ENCODE measurements around the gene GJC3. TPM values are rescaled to one million over a fixed set of nuclear protein-coding genes. Genes with fewer than 3 reads are reported as not detected.
"Not testable (repeated sequence)": the region's sequence is repeated elsewhere in the genome, so short reads cannot be mapped to it uniquely, and the experiment has no call there.

Gene GJC3
- total RNA-seq, 4 donors from 2014 or later, result 1.9 to 2.9 (median 2.5) TPM

DNA sequence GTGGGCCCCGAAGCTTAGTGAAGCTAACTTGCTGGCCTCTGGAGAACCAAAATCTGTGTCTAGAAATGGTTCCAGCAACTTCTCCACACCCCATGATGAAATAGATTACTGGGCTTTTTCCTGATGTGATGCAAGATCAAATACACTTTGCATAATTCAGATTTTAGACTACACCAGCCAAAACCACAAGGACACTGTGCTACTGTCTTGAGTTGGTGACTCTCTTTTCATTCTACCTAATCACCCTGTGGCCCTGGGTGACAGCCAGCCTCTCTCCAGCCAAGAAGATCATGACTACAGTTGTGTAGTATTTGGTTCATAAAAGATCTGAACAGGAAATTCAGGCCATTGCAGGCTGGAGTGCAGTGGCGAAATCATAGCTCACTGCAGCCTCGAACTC lies 24.2 kb upstream of the GJC3 start:
- Histone ChIP-seq H3K4me3 (no peak overlapping the region), H3K27ac (peak overlapping the region; percentile 71), H3K27me3 (peaks cover 3% of the 10 kb centered on the region), H3K9me3 (no peaks in the 10 kb centered on the region), H3K4me1 (peaks cover 4% of the 10 kb centered on the region), H3K36me3 (no peaks in the 10 kb centered on the region)
- no peak for TF ChIP-seq POLR2A (IDR thresholded peaks at IDR 0.05)
- peak in 2 of 3 donors; percentile 54 to 91 for TF ChIP-seq POLR2AphosphoS5 (IDR thresholded peaks at IDR 0.05)
- DNase-seq (ENCODE audit: low spot score in 2 of 2), result peak in 1 of 2 donors; percentile 83
- WGBS, result 70% methylated on average over 3 of the region's 3 CpGs

GRCh38 chr7:99952649-99953048 lies 23.2 kb upstream of the GJC3 start:
- not testable (repeated sequence) for DNase-seq (ENCODE audit: low spot score in 2 of 2); H3K27me3 ChIP-seq; H3K36me3 ChIP-seq; H3K4me3 ChIP-seq; H3K9me3 ChIP-seq; H3K27ac ChIP-seq; H3K4me1 ChIP-seq
- 81% methylated on average over 4 of the region's 4 CpGs for WGBS

DNA sequence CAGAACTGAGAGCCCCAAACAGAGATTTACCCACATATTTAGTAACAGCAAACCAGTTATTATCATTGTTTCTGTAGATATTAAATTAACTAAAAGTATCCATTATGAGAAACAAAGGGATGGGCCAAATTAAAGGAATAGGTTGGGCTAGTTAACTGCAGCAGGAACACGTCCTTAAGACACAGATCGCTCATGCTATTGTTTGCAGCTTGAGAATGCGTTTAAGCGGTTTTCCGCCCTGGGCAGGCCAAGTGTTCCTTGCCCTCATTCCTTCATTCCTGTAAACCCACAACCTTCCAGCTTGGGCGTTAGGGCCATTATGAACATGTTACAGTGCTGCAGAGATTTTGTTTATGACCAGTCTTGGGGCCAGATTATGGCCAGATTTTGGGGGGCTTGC lies 21.4 kb upstream of the GJC3 start:
- H3K27ac ChIP-seq; H3K36me3 ChIP-seq; H3K4me1 ChIP-seq; H3K9me3 ChIP-seq; DNase-seq (ENCODE audit: low spot score in 2 of 2); H3K4me3 ChIP-seq; H3K27me3 ChIP-seq: not testable (repeated sequence)
- 87% methylated on average over 6 of the region's 6 CpGs for WGBS

DNA sequence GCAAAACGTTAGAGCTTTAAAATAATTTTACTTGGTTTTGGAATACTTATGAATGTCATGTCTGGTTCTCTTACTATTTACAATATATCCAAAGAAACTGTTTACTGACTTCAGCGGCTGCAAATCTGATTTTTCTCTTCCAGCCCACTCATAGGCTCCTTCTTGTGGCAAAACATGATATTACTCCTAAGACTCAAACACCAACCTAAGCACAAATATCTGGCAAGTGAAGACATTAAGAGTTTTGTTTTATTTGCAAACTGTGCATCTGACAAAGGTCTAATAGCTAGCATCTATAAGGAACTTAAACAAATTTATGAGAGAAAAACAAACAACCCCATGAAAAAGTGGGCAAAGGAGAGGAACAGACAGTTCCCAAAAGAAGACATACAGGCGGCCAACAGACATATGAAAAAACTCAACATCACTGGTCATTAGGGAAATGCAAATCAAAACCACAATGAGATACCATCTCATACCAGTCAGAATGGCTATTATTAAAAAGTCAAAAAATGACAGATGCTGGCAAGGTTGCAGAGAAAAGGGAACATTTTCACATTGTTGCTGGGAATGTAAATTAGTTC lies 20.3 kb upstream of the GJC3 start:
- 51% methylated on average over 3 of the region's 3 CpGs for WGBS
- Histone ChIP-seq H3K27ac (no peak overlapping the region), H3K27me3 (no peaks in the 10 kb centered on the region), H3K9me3 (no peaks in the 10 kb centered on the region), H3K4me1 (peaks cover 6% of the 10 kb centered on the region), H3K4me3 (no peak overlapping the region), H3K36me3 (no peaks in the 10 kb centered on the region)
- DNase-seq (ENCODE audit: low spot score in 2 of 2), result no peak
- TF ChIP-seq EP300 (IDR thresholded peaks at IDR 0.05) (no peak), POLR2AphosphoS5 (IDR thresholded peaks at IDR 0.05) (no peak), POLR2A (IDR thresholded peaks at IDR 0.05) (no peak)
- TF ChIP-seq, protein P1, sequence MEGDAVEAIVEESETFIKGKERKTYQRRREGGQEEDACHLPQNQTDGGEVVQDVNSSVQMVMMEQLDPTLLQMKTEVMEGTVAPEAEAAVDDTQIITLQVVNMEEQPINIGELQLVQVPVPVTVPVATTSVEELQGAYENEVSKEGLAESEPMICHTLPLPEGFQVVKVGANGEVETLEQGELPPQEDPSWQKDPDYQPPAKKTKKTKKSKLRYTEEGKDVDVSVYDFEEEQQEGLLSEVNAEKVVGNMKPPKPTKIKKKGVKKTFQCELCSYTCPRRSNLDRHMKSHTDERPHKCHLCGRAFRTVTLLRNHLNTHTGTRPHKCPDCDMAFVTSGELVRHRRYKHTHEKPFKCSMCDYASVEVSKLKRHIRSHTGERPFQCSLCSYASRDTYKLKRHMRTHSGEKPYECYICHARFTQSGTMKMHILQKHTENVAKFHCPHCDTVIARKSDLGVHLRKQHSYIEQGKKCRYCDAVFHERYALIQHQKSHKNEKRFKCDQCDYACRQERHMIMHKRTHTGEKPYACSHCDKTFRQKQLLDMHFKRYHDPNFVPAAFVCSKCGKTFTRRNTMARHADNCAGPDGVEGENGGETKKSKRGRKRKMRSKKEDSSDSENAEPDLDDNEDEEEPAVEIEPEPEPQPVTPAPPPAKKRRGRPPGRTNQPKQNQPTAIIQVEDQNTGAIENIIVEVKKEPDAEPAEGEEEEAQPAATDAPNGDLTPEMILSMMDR (IDR thresholded peaks at IDR 0.05), result no peak

DNA sequence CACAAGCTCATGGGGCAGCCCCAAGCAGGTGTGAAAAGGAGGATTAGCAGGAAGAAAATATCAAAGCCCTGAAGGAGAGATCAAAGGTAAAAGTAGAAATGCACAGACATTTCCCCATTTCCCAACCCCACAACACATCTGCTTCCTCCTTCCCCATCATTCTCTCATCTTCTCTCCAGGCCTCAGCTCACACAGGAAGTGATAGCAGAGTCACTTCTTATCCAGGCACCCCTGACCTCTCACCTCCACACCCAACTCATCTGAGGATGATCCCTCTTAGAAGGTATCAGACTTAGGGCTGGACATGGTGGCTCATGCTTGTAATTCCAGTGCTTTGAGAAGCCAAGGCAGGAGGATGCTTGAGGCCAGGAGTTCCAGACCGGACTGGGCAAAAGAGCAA lies 18.2 kb upstream of the GJC3 start:
- 87% methylated on average over 1 of the region's 1 CpG for WGBS
- no peaks in the 10 kb centered on the region for H3K9me3 ChIP-seq
- H3K36me3 ChIP-seq, result no peaks in the 10 kb centered on the region
- H3K4me1 ChIP-seq, result peaks cover 8% of the 10 kb centered on the region
- H3K27ac ChIP-seq, result no peak overlapping the region
- H3K4me3 ChIP-seq, result no peak overlapping the region
- no peak for DNase-seq (ENCODE audit: low spot score in 2 of 2)
- peaks cover 4% of the 10 kb centered on the region for H3K27me3 ChIP-seq
- TF ChIP-seq, protein P1 (IDR thresholded peaks at IDR 0.05), result no peak
- no peak for TF ChIP-seq POLR2A (IDR thresholded peaks at IDR 0.05)
- TF ChIP-seq EP300 (IDR thresholded peaks at IDR 0.05), result no peak
- no peak for TF ChIP-seq POLR2AphosphoS5 (IDR thresholded peaks at IDR 0.05)

GRCh38 chr7:99944497-99945070 lies 15.2 kb upstream of the GJC3 start:
- Histone ChIP-seq H3K4me3 (no peak overlapping the region), H3K9me3 (no peaks in the 10 kb centered on the region), H3K4me1 (peaks cover 8% of the 10 kb centered on the region), H3K36me3 (no peaks in the 10 kb centered on the region), H3K27ac (no peak overlapping the region), H3K27me3 (peaks cover 9% of the 10 kb centered on the region)
- no peak for TF ChIP-seq POLR2AphosphoS5 (IDR thresholded peaks at IDR 0.05)
- TF ChIP-seq POLR2A (IDR thresholded peaks at IDR 0.05), result no peak
- TF ChIP-seq EP300 (IDR thresholded peaks at IDR 0.05), result no peak
- TF ChIP-seq, protein P1 (IDR thresholded peaks at IDR 0.05), result no peak
- no peak for DNase-seq (ENCODE audit: low spot score in 2 of 2)
- 66% methylated on average over 4 of the region's 4 CpGs for WGBS
